Gastroesophageal sphincter (tissue), 4 donors: ENCODE results near the gene GSTM1. TPM values are rescaled to one million over a fixed set of nuclear protein-coding genes. Genes with fewer than 3 reads are reported as not detected.

ENCODE experiments used
- ATAC-seq: fragments of 150-250 bp; one replicate; pipeline ENCODE4 v1.9.1; 2016; ENCODE audit warnings: mild to moderate bottlenecking, moderate library complexity
- H3K27ac ChIP-seq, 4 donors: fragments of 200-600 bp; sonication (generic) in 3 of 4; 1 replicate in 3 of 4; 2 replicates in 1 of 4; pipeline ENCODE4 v1.5.1; 2016 to 2019
- H3K27me3 ChIP-seq: fragments of 200-600 bp; sonication (generic); one replicate; pipeline ENCODE4 v1.5.1; 2019
- H3K36me3 ChIP-seq, 2 donors: fragments of 200-600 bp; sonication (generic); one replicate each; pipeline ENCODE4 v1.5.1; 2019; ENCODE audit warnings: control low read depth in 1 of 2
- H3K4me1 ChIP-seq, 3 donors: fragments of 200-600 bp; sonication (generic); 1 replicate in 2 of 3; 2 replicates in 1 of 3; pipeline ENCODE4 v1.5.1; 2016 to 2019; ENCODE audit warnings: control low read depth in 2 of 3
- H3K4me3 ChIP-seq, 2 donors: fragments of 200-600 bp; sonication (generic); one replicate each; pipeline ENCODE4 v1.5.1; 2019; ENCODE audit warnings: mild to moderate bottlenecking in 1 of 2, moderate library complexity in 1 of 2
- H3K9me3 ChIP-seq, 3 donors: fragments of 200-600 bp; sonication (generic); one replicate each; pipeline ENCODE4 v1.5.1; 2017 to 2019; ENCODE audit warnings: control low read depth in 2 of 3
- EP300 ChIP-seq: sonication (generic); formaldehyde crosslinking; IDR thresholded peaks from one replicate; pipeline ENCODE4 v1.6.1; 2017; ENCODE audit warnings: antibody characterized with exemption, mild to moderate bottlenecking
- POLR2A ChIP-seq, 2 donors: fragments of 450-650 bp; IDR thresholded peaks; one replicate each; pipeline ENCODE4 v1.6.1; 2017; ENCODE audit warnings: antibody characterized with exemption in 2 of 2, mild to moderate bottlenecking in 2 of 2, moderate library complexity in 1 of 2
- POLR2AphosphoS5 ChIP-seq: sonication (generic); formaldehyde crosslinking; IDR thresholded peaks from one replicate; pipeline ENCODE4 v1.6.1; 2017; ENCODE audit warnings: antibody characterized with exemption
- WGBS, 2 donors: methylation state at CpG; one replicate each; pipeline ENCODE4 v1.1.5; 2018; ENCODE audit warnings: low coverage in 1 of 2; 5-methylcytosine and 5-hydroxymethylcytosine counted together
- total RNA-seq, 4 donors: library from RNA; depleted of rRNA; stranded (reverse); fragments of >200 nt; gene quantifications; one replicate each; pipeline ENCODE4 v1.1.0, GENCODE V29; 2016
- TF ChIP-seq, protein P1 (sequence below), 4 experiments: fragments of 200-600 bp in 2 of 4; fragments of 450-650 bp in 2 of 4; sonication (generic) in 1 of 4; IDR thresholded peaks; one replicate each; pipeline ENCODE4 v1.5.1; 2017 to 2019; ENCODE audit warnings: antibody characterized with exemption in 4 of 4, mild to moderate bottlenecking in 2 of 4, moderate library complexity in 2 of 4

GSTM1 gene
- total RNA-seq: 10 to 100 TPM in 1 of 4 donors, not detected in 3; 33.1 TPM

DNA sequence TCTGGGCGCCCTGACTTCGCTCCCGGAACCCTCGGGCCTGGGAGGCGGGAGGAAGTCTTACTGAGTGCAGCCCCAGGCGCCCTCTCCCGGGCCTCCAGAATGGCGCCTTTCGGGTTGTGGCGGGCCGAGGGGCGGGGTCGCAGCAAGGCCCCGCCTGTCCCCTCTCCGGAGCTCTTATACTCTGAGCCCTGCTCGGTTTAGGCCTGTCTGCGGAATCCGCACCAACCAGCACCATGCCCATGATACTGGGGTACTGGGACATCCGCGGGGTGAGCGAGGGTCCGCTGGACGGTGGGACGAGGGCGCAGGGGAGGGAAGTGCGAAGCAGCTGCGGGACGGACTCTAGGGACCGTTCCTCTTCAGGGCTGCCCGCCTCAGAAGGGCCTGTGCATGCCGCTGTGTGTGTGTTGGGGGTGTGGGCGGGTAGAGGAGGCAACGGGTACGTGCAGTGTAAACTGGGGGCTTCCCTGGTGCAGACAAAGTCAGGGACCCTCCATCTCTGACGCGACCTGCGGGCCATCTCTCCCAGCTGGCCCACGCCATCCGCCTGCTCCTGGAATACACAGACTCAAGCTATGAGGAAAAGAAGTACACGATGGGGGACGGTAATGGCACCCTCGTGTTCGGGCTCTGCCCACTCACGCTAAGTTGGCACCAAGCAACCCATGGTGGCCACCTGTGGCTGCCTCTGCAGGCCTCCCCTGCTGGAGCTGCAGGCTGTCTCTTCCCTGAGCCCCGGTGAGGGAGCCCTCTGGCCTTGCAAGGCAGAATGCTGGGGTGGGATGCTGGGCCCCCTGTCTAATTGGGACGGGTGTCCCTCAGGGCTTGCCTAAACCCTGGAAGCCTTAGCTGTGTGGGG lies at the start of gene GSTM1:
TSS of gene GSTM1 (plus strand) at position 177 of the 859 bp plus-strand sequence. CDS start at position 234, 57 bp downstream.
- H3K4me3 ChIP-seq: no peak within 1 kb of the TSS
- no peak for TF ChIP-seq POLR2A (IDR thresholded peaks at IDR 0.05)
- TF ChIP-seq POLR2AphosphoS5: no peak
- TF ChIP-seq, protein P1, sequence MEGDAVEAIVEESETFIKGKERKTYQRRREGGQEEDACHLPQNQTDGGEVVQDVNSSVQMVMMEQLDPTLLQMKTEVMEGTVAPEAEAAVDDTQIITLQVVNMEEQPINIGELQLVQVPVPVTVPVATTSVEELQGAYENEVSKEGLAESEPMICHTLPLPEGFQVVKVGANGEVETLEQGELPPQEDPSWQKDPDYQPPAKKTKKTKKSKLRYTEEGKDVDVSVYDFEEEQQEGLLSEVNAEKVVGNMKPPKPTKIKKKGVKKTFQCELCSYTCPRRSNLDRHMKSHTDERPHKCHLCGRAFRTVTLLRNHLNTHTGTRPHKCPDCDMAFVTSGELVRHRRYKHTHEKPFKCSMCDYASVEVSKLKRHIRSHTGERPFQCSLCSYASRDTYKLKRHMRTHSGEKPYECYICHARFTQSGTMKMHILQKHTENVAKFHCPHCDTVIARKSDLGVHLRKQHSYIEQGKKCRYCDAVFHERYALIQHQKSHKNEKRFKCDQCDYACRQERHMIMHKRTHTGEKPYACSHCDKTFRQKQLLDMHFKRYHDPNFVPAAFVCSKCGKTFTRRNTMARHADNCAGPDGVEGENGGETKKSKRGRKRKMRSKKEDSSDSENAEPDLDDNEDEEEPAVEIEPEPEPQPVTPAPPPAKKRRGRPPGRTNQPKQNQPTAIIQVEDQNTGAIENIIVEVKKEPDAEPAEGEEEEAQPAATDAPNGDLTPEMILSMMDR (IDR thresholded peaks at IDR 0.05): no peak
- TF ChIP-seq EP300: no peak
- peak; percentile 98 for ATAC-seq
- no peaks in the 10 kb centered on the region for H3K9me3 ChIP-seq
- H3K36me3 ChIP-seq: no peaks in the 10 kb centered on the region
- peak within 1 kb of the TSS in 1 of 4 donors; percentile 80 for H3K27ac ChIP-seq
- no peaks in the 10 kb centered on the region for H3K4me1 ChIP-seq
- H3K27me3 ChIP-seq: no peaks in the 10 kb centered on the region
- WGBS, 2 donors: no CpG with 5 or more reads among the region's 46 CpGs

DNA sequence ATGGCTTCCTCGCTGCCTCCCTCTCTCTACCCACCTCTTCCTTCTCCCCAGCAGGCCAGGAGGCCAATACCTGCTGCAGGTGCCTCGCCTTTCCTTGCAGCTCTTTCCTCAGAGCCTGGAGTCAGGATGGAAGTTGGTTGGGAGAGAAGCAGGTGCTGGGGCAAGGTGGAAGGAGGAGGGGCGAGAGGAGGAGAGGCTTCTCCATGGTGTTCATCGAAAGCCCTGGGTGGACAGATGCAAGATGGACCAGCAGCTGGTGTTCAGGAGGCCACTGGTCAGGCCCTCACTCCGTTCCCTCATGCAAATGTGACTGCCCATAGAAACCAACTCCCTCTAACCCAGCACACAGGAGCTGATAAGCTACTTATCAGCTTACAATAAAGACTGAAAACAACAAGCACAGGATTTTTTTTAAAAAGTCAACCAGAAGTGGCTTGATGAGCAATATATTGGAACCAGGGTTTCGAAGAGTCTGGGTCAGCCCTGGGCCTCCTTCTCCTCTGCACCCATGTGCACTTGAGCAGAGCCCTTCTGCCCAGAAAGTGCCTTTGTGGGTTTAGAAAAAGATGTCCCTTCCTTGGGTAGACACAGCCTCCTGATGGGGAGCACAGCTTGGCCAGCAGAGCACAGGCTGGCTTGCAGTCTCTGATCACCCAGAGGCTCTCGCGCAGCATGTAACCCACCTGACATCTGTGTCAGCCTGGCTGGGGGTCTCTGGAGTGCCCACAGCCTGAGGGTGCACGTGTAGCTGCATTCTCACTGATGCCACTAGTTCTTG lies 48.4 kb upstream of the GSTM1 start:
- 100% methylated on average over 1 to 3 of the region's 9 CpGs for WGBS, 2 donors
- Histone ChIP-seq H3K27me3 (no peaks in the 10 kb centered on the region), H3K36me3 (no peaks in the 10 kb centered on the region), H3K4me1 (peaks cover 0 to 39% (median 17%) of the 10 kb centered on the region in 3 donors), H3K9me3 (no peaks in the 10 kb centered on the region), H3K4me3 (no peak overlapping the region), H3K27ac (no peak overlapping the region)
- TF ChIP-seq POLR2AphosphoS5: no peak
- TF ChIP-seq, protein P1 (IDR thresholded peaks at IDR 0.05): no peak
- TF ChIP-seq POLR2A (IDR thresholded peaks at IDR 0.05): no peak
- TF ChIP-seq EP300: no peak
- ATAC-seq: no peak

DNA sequence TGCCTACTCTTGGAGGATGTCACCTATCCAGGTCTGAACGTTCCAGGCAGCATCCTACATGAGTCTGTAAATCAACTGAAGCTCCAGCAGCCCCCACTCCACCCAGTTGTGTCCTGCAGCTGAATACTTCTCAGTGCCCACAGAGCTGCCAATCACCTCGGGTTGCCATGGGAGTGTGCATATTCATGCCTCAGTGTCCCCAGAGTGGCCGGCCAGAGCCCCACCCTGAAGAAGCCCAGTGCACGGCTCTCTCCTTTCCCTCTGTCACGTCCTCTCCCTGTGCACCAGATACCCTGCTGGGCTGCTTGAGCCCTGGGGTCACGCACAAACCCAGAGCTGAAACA lies 47.8 kb upstream of the GSTM1 start:
- no peak for ATAC-seq
- no peaks in the 10 kb centered on the region for H3K9me3 ChIP-seq
- TF ChIP-seq, protein P1 (IDR thresholded peaks at IDR 0.05): no peak
- TF ChIP-seq EP300 (no peak), POLR2AphosphoS5 (no peak), POLR2A (IDR thresholded peaks at IDR 0.05) (no peak)
- no peak overlapping the region for H3K4me3 ChIP-seq
- 17 to 43% methylated on average over 1 to 4 of the region's 6 CpGs for WGBS, 2 donors
- no peaks in the 10 kb centered on the region for H3K36me3 ChIP-seq
- no peak overlapping the region for H3K27ac ChIP-seq
- H3K4me1 ChIP-seq: peaks cover 0 to 39% (median 17%) of the 10 kb centered on the region in 3 donors
- H3K27me3 ChIP-seq: no peaks in the 10 kb centered on the region

DNA sequence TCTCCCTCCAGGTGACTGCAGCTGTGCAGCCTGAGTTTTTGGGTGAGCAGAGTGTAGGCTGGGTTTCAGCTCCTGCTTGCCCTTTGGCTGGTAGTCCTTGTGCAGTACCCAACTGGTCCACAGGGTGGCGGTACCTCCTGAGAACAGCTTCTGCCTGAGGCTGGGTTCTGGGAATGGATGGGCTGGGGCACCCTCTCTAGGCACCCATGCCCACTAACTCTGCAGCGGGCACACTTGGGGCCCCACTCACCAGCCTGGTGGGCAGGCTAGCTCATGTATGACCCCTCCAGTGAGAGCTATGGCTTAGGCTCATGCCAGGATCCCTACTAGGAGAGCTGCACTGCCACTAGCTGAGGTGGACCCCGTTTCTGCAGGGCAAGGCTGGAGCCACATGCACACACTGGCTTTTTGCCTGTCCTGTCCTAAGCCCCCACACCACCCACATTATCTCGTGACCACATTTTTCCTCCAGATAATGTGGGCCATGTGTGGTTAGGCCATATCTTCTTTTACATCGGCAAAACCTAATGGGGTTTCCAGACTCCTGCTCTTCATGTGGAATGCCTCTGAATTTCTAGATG lies 47.2 kb upstream of the GSTM1 start:
- peak; percentile 57 for ATAC-seq
- Histone ChIP-seq H3K4me1 (peaks cover 0 to 34% (median 17%) of the 10 kb centered on the region in 3 donors), H3K4me3 (no peak overlapping the region), H3K36me3 (no peaks in the 10 kb centered on the region), H3K27me3 (no peaks in the 10 kb centered on the region), H3K27ac (no peak overlapping the region), H3K9me3 (no peaks in the 10 kb centered on the region)
- 20 to 70% methylated on average over 1 to 2 of the region's 5 CpGs for WGBS, 2 donors
- TF ChIP-seq, protein P1 (IDR thresholded peaks at IDR 0.05): peak; percentile 87 to 99 (median 91)
- TF ChIP-seq EP300: no peak
